ENCODE data around the gene CDKN2A.

Gene CDKN2A

GRCh38 chr9:22022396-22022795 is 28.2 kb upstream of the CDKN2A start:
- no peaks in the 10 kb centered on the region for H3K27me3 ChIP-seq (ENCODE audit: insufficient read depth, low read length, poor library complexity, severe bottlenecking)
- H3K9me2 ChIP-seq (replicated peaks; ENCODE audit: low read depth, low read length) = no peaks in the 10 kb centered on the region
- H4K20me1 ChIP-seq (ENCODE audit: insufficient read depth, low read length, poor library complexity, severe bottlenecking) = no peaks in the 10 kb centered on the region
- no peaks in the 10 kb centered on the region for H3K9me3 ChIP-seq (ENCODE audit: insufficient read depth, low read depth, low read length)
- H2AFZ ChIP-seq (ENCODE audit: low read length) = no peak overlapping the region
- H3F3A ChIP-seq (ENCODE audit: low read depth) = no peaks in the 10 kb centered on the region
- H3K4me1 ChIP-seq (ENCODE audit: insufficient read depth, low read length, poor library complexity, severe bottlenecking) = no peaks in the 10 kb centered on the region
- TF ChIP-seq, protein P1, sequence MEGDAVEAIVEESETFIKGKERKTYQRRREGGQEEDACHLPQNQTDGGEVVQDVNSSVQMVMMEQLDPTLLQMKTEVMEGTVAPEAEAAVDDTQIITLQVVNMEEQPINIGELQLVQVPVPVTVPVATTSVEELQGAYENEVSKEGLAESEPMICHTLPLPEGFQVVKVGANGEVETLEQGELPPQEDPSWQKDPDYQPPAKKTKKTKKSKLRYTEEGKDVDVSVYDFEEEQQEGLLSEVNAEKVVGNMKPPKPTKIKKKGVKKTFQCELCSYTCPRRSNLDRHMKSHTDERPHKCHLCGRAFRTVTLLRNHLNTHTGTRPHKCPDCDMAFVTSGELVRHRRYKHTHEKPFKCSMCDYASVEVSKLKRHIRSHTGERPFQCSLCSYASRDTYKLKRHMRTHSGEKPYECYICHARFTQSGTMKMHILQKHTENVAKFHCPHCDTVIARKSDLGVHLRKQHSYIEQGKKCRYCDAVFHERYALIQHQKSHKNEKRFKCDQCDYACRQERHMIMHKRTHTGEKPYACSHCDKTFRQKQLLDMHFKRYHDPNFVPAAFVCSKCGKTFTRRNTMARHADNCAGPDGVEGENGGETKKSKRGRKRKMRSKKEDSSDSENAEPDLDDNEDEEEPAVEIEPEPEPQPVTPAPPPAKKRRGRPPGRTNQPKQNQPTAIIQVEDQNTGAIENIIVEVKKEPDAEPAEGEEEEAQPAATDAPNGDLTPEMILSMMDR (conservative IDR thresholded peaks at IDR 0.05; ENCODE audit: low read length) = no peak
- no peak for TF ChIP-seq EZH2phosphoT487 (IDR thresholded peaks at IDR 0.05; ENCODE audit: borderline replicate concordance)
- peaks cover 38% of the 10 kb centered on the region; the same call in 1 of the 2 replicates for H3K79me2 ChIP-seq (ENCODE audit: insufficient read depth, low read length)
- H3K9ac ChIP-seq (ENCODE audit: low read depth, low read length, poor library complexity, severe bottlenecking) = no peak overlapping the region
- no peak overlapping the region for H3K4me2 ChIP-seq (ENCODE audit: low read depth, low read length, poor library complexity, severe bottlenecking)
- no peak overlapping the region for H3K4me3 ChIP-seq (ENCODE audit: low read length, poor library complexity, severe bottlenecking)
- H3K36me3 ChIP-seq (ENCODE audit: insufficient read depth, low read length) = no peaks in the 10 kb centered on the region

DNA sequence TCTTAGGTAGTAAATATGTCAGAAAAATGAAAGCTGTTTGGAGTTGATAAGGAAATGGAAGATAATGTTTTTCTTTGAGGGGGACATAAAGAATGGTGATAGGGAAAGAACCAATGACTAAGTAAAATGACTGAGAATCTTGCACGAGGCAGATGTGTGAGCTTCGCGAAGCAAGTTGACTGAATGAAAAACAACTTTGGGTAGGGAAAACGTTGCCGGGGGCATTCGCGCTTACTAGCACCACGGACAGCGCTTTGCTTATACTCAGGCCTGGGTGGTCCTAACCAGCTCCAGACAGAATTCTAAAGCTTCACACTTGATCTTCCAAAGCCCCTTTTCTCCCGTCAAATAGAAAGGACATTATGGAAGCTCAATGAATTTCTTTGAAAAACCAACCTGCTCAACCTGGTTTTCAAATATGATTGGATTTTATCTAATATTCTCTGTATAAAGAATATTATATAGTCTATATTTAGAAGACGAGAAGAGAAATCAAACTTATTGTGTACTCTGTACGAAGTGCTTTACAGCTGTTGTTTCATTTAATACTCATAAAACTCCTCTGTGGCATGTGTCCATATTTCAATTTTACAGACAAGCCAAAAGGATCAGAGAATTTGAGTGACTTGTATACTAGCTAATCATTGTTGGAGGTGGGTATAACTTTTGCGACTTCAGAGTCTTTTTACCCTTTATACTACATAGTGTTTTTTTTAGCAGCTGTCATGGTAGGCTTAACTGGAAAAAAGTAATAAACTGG is 16.9 kb upstream of the CDKN2A start:
- H3K79me2 ChIP-seq (ENCODE audit: insufficient read depth, low read length) = peaks cover 12% of the 10 kb centered on the region; the same call in 1 of the 2 replicates
- H3K4me1 ChIP-seq (ENCODE audit: insufficient read depth, low read length, poor library complexity, severe bottlenecking) = no peaks in the 10 kb centered on the region
- H3K36me3 ChIP-seq (ENCODE audit: insufficient read depth, low read length) = peaks cover 4% of the 10 kb centered on the region; the same call in 1 of the 2 replicates
- no peaks in the 10 kb centered on the region for H4K20me1 ChIP-seq (ENCODE audit: insufficient read depth, low read length, poor library complexity, severe bottlenecking)
- no peak for TF ChIP-seq EZH2phosphoT487 (IDR thresholded peaks at IDR 0.05; ENCODE audit: borderline replicate concordance)
- TF ChIP-seq, protein P1 (conservative IDR thresholded peaks at IDR 0.05; ENCODE audit: low read length) = no peak
- H3K9me3 ChIP-seq (ENCODE audit: insufficient read depth, low read depth, low read length) = no peaks in the 10 kb centered on the region
- no peak overlapping the region for H3K4me3 ChIP-seq (ENCODE audit: low read length, poor library complexity, severe bottlenecking)
- no peaks in the 10 kb centered on the region for H3F3A ChIP-seq (ENCODE audit: low read depth)
- H3K4me2 ChIP-seq (ENCODE audit: low read depth, low read length, poor library complexity, severe bottlenecking) = no peak overlapping the region
- H2AFZ ChIP-seq (ENCODE audit: low read length) = no peak overlapping the region
- no peaks in the 10 kb centered on the region for H3K9me2 ChIP-seq (replicated peaks; ENCODE audit: low read depth, low read length)
- no peak overlapping the region for H3K9ac ChIP-seq (ENCODE audit: low read depth, low read length, poor library complexity, severe bottlenecking)
- no peaks in the 10 kb centered on the region for H3K27me3 ChIP-seq (ENCODE audit: insufficient read depth, low read length, poor library complexity, severe bottlenecking)

GRCh38 chr9:22009506-22009867 is 15.3 kb upstream of the CDKN2A start:
- H3K4me3 ChIP-seq (ENCODE audit: low read length, poor library complexity, severe bottlenecking) = no peak overlapping the region
- H2AFZ ChIP-seq (ENCODE audit: low read length) = no peak overlapping the region
- H3K79me2 ChIP-seq (ENCODE audit: insufficient read depth, low read length) = peaks cover 28% of the 10 kb centered on the region; the same call in 1 of the 2 replicates

More at GRCh38 chr9:22009506-22009867, 15.3 kb upstream of the CDKN2A start:
- H4K20me1 ChIP-seq (ENCODE audit: insufficient read depth, low read length, poor library complexity, severe bottlenecking) = peaks cover under 1% of the 10 kb centered on the region
- no peaks in the 10 kb centered on the region for H3K27me3 ChIP-seq (ENCODE audit: insufficient read depth, low read length, poor library complexity, severe bottlenecking)
- H3K4me1 ChIP-seq (ENCODE audit: insufficient read depth, low read length, poor library complexity, severe bottlenecking) = no peaks in the 10 kb centered on the region
- H3K9me2 ChIP-seq (replicated peaks; ENCODE audit: low read depth, low read length) = no peaks in the 10 kb centered on the region
- no peaks in the 10 kb centered on the region for H3F3A ChIP-seq (ENCODE audit: low read depth)
- H3K4me2 ChIP-seq (ENCODE audit: low read depth, low read length, poor library complexity, severe bottlenecking) = no peak overlapping the region
- peaks cover 9% of the 10 kb centered on the region; the same call in 1 of the 2 replicates for H3K36me3 ChIP-seq (ENCODE audit: insufficient read depth, low read length)
- TF ChIP-seq EZH2phosphoT487 (IDR thresholded peaks at IDR 0.05; ENCODE audit: borderline replicate concordance) = no peak
- TF ChIP-seq, protein P1 (conservative IDR thresholded peaks at IDR 0.05; ENCODE audit: low read length) = no peak
- H3K9ac ChIP-seq (ENCODE audit: low read depth, low read length, poor library complexity, severe bottlenecking) = no peak overlapping the region
- no peaks in the 10 kb centered on the region for H3K9me3 ChIP-seq (ENCODE audit: insufficient read depth, low read depth, low read length)

Data from Loucy (cell line).